IMR-90 (cell line): ENCODE measurements around the gene RFPL3. TPM values are rescaled to one million over a fixed set of nuclear protein-coding genes. Genes with fewer than 3 reads are reported as not detected.

ENCODE experiments used
- ATAC-seq: fragments of 200-7000 bp; cut with Tn5 transposase; 2 replicates; pipeline ENCODE4 v1.9.1; 2020; ENCODE audit warnings: low read depth, mild to moderate bottlenecking, moderate library complexity
- BruUV-seq: library from RNA; stranded (reverse); fragments of 400-500 nt; replicated peaks from 2 replicates; lab custom pipeline; 2021; lab: Mats Ljungman, UMichigan
- CTCF ChIA-PET: fragments of 300-600 bp; formaldehyde crosslinking; extraction: SDS; loops from one replicate; lab custom pipeline; 2021; ENCODE audit warnings: antibody characterized with exemption; lab: Yijun Ruan, JAX
- POLR2A ChIA-PET: fragments of 300-600 bp; sonication (Branson Sonifier 250); formaldehyde crosslinking; loops from one replicate; lab custom pipeline; 2022; ENCODE audit warnings: antibody characterized with exemption; ENCODE audit not compliant: unreplicated experiment; lab: Charles Lee
- DNase-seq: peaks from one replicate; pipeline ENCODE4 v3.0.0; 2013
- H2AFZ ChIP-seq: replicated peaks from 2 replicates; pipeline ENCODE3; 2013; ENCODE audit warnings: low read length, mild to moderate bottlenecking; ENCODE audit not compliant: poor library complexity
- H2AK5ac ChIP-seq: 2 replicates; pipeline ENCODE4 v1.6.1; 2013; ENCODE audit warnings: low read depth, low read length, inconsistent platforms
- H2AK9ac ChIP-seq: replicated peaks from 2 replicates; pipeline ENCODE3; 2013; ENCODE audit warnings: mild to moderate bottlenecking, low read depth, low read length, moderate library complexity; ENCODE audit not compliant: poor library complexity
- H2BK120ac ChIP-seq: 2 replicates; pipeline ENCODE4 v1.6.1; 2013; ENCODE audit warnings: low read depth, low read length, inconsistent platforms
- H2BK15ac ChIP-seq: 3 replicates; pipeline ENCODE4 v1.6.1; 2013; ENCODE audit warnings: low read depth, low read length, inconsistent platforms
- H2BK20ac ChIP-seq: 2 replicates; pipeline ENCODE4 v1.6.1; 2013; ENCODE audit warnings: low read depth, mild to moderate bottlenecking, inconsistent platforms, low read length, moderate library complexity
- H2BK5ac ChIP-seq: 2 replicates; pipeline ENCODE4 v1.6.1; 2013; ENCODE audit warnings: mild to moderate bottlenecking, low read depth, low read length, inconsistent platforms; ENCODE audit not compliant: poor library complexity, severe bottlenecking
- H3K14ac ChIP-seq: replicated peaks from 2 replicates; pipeline ENCODE4 v1.6.1; 2013; ENCODE audit warnings: low read depth, low read length, inconsistent platforms
- H3K18ac ChIP-seq: 2 replicates; pipeline ENCODE4 v1.6.1; 2013; ENCODE audit warnings: low read depth, low read length, control low read depth
- H3K23ac ChIP-seq: 2 replicates; pipeline ENCODE4 v1.6.1; 2013; ENCODE audit warnings: low read depth, low read length, inconsistent platforms
- H3K27ac ChIP-seq: 2 replicates; pipeline ENCODE4 v1.5.1; 2013; ENCODE audit warnings: mild to moderate bottlenecking, control low read depth, low read length; ENCODE audit not compliant: insufficient read depth
- H3K27me3 ChIP-seq: 2 replicates; pipeline ENCODE4 v1.6.1; 2013; ENCODE audit warnings: low read length; ENCODE audit not compliant: control insufficient read depth, insufficient read depth
- H3K36me3 ChIP-seq: 2 replicates; pipeline ENCODE4 v1.6.1; 2013; ENCODE audit warnings: low read length, mixed read lengths; ENCODE audit not compliant: control insufficient read depth, insufficient read depth
- H3K4ac ChIP-seq: 2 replicates; pipeline ENCODE4 v1.6.1; 2013; ENCODE audit warnings: low read depth, low read length, inconsistent platforms
- H3K4me1 ChIP-seq: 2 replicates; pipeline ENCODE4 v1.6.1; 2013; ENCODE audit warnings: low read length, mixed read lengths; ENCODE audit not compliant: control insufficient read depth, insufficient read depth
- H3K4me2 ChIP-seq: 2 replicates; pipeline ENCODE4 v1.6.1; 2013; ENCODE audit warnings: low read depth, mild to moderate bottlenecking, control low read depth, low read length, moderate library complexity
- H3K4me3 ChIP-seq: 2 replicates; pipeline ENCODE4 v1.5.1; 2013; ENCODE audit warnings: low read depth, mild to moderate bottlenecking, control low read depth, low read length, moderate library complexity; ENCODE audit not compliant: insufficient read depth
- H3K56ac ChIP-seq: 2 replicates; pipeline ENCODE4 v1.6.1; 2013; ENCODE audit warnings: low read length, inconsistent platforms; ENCODE audit not compliant: insufficient read depth; ENCODE audit errors: extremely low read depth
- H3K79me1 ChIP-seq, 2 experiments: 2 replicates each; pipeline ENCODE4 v1.6.1; 2013; ENCODE audit warnings: low read length in 2 of 2, inconsistent platforms in 1 of 2, low read depth in 1 of 2
- H3K9ac ChIP-seq: 2 replicates; pipeline ENCODE4 v1.6.1; 2013; ENCODE audit warnings: low read depth, low read length, control low read depth
- H3K9me1 ChIP-seq: 2 replicates; pipeline ENCODE4 v1.6.1; 2013; ENCODE audit warnings: low read length, inconsistent platforms; ENCODE audit not compliant: insufficient read depth
- H3K9me3 ChIP-seq: 2 replicates; pipeline ENCODE4 v1.6.1; 2013; ENCODE audit warnings: low read length; ENCODE audit not compliant: control insufficient read depth, insufficient read depth
- H4K20me1 ChIP-seq: 2 replicates; pipeline ENCODE4 v1.6.1; 2013; ENCODE audit warnings: low read length, inconsistent platforms; ENCODE audit not compliant: insufficient read depth
- H4K5ac ChIP-seq: 2 replicates; pipeline ENCODE4 v1.6.1; 2013; ENCODE audit warnings: mild to moderate bottlenecking, low read depth, low read length, control low read depth
- H4K8ac ChIP-seq, 2 experiments: 2 replicates each; pipeline ENCODE4 v1.6.1; 2013; ENCODE audit warnings: low read depth in 2 of 2, low read length in 2 of 2, control low read depth in 1 of 2, inconsistent platforms in 1 of 2
- H4K91ac ChIP-seq: 2 replicates; pipeline ENCODE4 v1.6.1; 2013; ENCODE audit warnings: low read depth, low read length, inconsistent platforms; ENCODE audit not compliant: insufficient read depth
- CHD1 ChIP-seq: IDR thresholded peaks from 2 replicates; pipeline ENCODE4 v1.6.1; 2012; ENCODE audit warnings: low read depth, low read length, improper control_type of control experiment
- CTCF ChIP-seq: conservative IDR thresholded peaks from 2 replicates; pipeline ENCODE4 v1.5.1; 2012; ENCODE audit warnings: mild to moderate bottlenecking, low read depth, low read length, improper control_type of control experiment
- FOS ChIP-seq: fragments of 150-350 bp; IDR thresholded peaks from 2 replicates; pipeline ENCODE4 v1.6.1; 2016; ENCODE audit warnings: low read depth, low read length
- POLR2A ChIP-seq: IDR thresholded peaks from 2 replicates; pipeline ENCODE4 v1.6.1; 2012; ENCODE audit warnings: mild to moderate bottlenecking, low read depth, low read length
- RFX5 ChIP-seq: IDR thresholded peaks from 2 replicates; pipeline ENCODE4 v1.8.0; 2012; ENCODE audit warnings: low read depth, mild to moderate bottlenecking, low read length, moderate library complexity
- WGBS, 2 experiments: methylation state at CpG; one replicate each; pipeline versions ENCODE4 v1.1.5 to v1.1.7; 2013; ENCODE audit warnings: missing lambda C conversion rate in 2 of 2; ENCODE audit not compliant: insufficient read length in 1 of 2; ENCODE audit errors: extremely low coverage in 2 of 2; 5-methylcytosine and 5-hydroxymethylcytosine counted together
- dilution Hi-C: fragments of 300-500 bp; cut with HindIII; formaldehyde crosslinking; loops from one replicate; pipeline ENCODE4 v1.14.3; 2018; ENCODE audit warnings: low sequenced_read_pairs; ENCODE audit not compliant: unreplicated experiment
- in situ Hi-C: fragments of 300-500 bp; cut with MboI; formaldehyde crosslinking; loops from 3 replicates; pipeline ENCODE4 v1.14.3; 2019; ENCODE audit warnings: low sequenced_read_pairs, inconsistent platforms, mixed read lengths
- intact Hi-C: fragments of 100-400 bp; cut with micrococcal nuclease; formaldehyde crosslinking; loops from 2 replicates; pipeline ENCODE4 v1.10.0; 2022
- polyA plus RNA-seq, 3 experiments: library from polyadenylated mRNA; depleted of rRNA; stranded (reverse); fragments of >200 nt; gene quantifications; 2 replicates each; pipeline ENCODE4 v1.2.3, GENCODE V29; 2012; ENCODE audit warnings: low replicate concordance in 1 of 3
- total RNA-seq: library from RNA; depleted of rRNA; stranded (reverse); fragments of >200 nt; gene quantifications from 2 replicates; pipeline ENCODE4 v1.2.3, GENCODE V29; 2012

The RFPL3 gene
- total and polyA plus RNA-seq, 2 of the 4 experiments (the other 2 are of a cell fraction), result not detected

DNA sequence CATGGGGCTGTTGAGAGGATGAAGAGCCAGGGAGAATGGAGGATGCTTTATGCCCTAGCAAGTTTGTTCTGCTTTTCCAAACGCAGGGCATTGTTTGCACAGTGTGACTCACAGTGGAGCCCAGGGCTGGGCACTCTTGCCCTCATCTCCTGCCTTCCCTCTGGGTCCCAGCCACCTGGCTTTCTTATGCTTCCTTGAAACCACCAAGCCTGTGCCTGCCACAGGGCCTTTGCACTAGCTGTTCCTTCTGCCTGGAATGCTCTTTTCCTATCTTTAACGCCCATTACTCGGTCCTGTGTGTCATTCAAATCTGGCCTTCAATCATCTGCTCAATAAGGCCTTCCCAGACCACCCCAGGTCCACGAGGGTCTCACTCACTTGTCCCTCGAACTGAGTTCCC, 46.9 kb upstream of the RFPL3 start:
- Histone ChIP-seq H3K4me2 (no peak overlapping the region), H4K91ac (no peak overlapping the region), H3K23ac (no peak overlapping the region), H2BK15ac (no peak overlapping the region), H2AFZ (no peak overlapping the region), H2AK5ac (no peak overlapping the region), H3K9ac (no peak overlapping the region), H3K4me1 (no peaks in the 10 kb centered on the region), H3K9me1 (no peaks in the 10 kb centered on the region), H3K27ac (no peak overlapping the region), H4K5ac (no peak overlapping the region), H3K27me3 (no peaks in the 10 kb centered on the region), H4K20me1 (no peaks in the 10 kb centered on the region), H3K56ac (no peak overlapping the region), H3K36me3 (no peaks in the 10 kb centered on the region), H2BK5ac (no peak overlapping the region), H4K8ac (no peak overlapping the region), H3K14ac (no peak overlapping the region), H3K18ac (no peak overlapping the region), H2BK20ac (no peak overlapping the region), H3K79me1 (no peaks in the 10 kb centered on the region), H2BK120ac (no peak overlapping the region), H3K4me3 (no peak overlapping the region), H3K9me3 (no peaks in the 10 kb centered on the region), H3K4ac (no peak overlapping the region), H2AK9ac (no peak overlapping the region)
- in situ Hi-C loops (no loop called here), intact Hi-C loops (no loop called here), dilution Hi-C loops (no loop called here)
- DNase-seq (no peak), ATAC-seq (no peak)
- CTCF ChIA-PET, result no interaction called here
- BruUV-seq, result no TSS peak
- 29% methylated on average over 4 of the region's 5 CpGs; no CpG with 5 or more reads in 1 of the 2 experiments for WGBS, 2 experiments
- TF ChIP-seq RFX5 (no peak), CTCF (no peak), CHD1 (no peak), POLR2A (no peak), FOS (no peak)
- POLR2A ChIA-PET, result no interaction called here
